CD4-positive, alpha-beta T cell treated with Interleukin-10 for 1 hour (primary cell): ENCODE measurements around the gene DLG2.
"Not testable (repeated sequence)": the region's sequence is repeated elsewhere in the genome, so short reads cannot be mapped to it uniquely, and the experiment has no call there.

Experiments
- DNase-seq: peaks from one replicate; pipeline ENCODE4 v3.0.0-alpha.2; 2020

Gene DLG2

DNA sequence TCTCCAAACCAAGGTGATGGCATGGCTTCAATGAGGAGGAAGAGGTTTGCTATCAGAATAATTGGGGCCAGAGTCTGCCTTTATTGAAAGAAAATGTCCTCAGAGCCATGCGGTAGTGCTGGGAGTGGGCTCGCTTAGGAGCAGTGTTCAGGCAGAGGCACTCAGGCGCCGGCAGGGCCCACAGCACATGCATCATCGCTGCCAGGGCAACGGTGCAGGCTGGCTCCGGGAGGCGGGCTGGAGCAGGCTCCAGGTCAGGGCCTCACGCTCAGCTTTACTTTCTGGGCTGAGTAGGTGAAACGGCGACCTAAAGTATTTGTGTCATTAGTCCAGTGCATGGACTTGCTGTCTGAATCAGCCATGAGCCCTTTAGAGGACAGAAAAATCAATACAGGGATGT lies 2171.1 kb downstream of the DLG2 start:
- no peak for DNase-seq

DNA sequence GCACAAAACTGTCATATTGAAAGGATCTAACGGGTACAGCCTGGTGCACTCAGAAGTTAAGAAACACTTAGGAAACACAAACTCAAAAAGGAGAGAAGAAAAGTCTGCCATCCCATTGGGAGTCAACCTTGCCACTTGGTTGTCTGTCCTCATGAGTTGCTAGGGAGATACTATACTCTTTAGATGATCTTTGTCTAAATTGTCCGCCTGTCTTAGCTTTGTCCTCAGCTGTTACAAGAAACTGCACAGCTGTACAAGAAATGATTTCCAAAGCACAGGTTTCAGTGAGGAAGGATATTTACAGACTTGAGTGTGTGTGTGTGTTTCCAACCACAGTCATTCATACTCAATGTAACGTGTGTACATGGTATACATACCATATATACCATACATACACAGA lies 2171.8 kb downstream of the DLG2 start:
- no peak for DNase-seq

DNA sequence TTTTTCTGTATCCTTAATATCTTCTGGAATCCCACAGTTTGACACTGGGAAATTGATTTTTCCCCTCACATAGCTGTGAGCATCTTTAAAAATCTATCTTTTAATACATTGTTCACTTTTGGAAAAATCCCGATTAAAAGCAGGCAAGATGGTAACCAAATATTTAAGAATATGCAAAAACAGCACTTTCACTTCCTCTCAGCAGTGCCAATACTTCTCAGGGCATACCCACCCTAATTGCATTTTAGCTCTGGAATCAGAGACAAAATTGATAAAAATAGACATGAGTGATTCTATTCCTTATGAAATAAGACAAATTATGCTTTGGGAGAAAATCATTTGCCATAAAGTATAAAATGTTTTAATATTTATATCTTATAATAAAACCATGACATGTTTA lies 2172.5 kb downstream of the DLG2 start:
- DNase-seq, result no peak

DNA sequence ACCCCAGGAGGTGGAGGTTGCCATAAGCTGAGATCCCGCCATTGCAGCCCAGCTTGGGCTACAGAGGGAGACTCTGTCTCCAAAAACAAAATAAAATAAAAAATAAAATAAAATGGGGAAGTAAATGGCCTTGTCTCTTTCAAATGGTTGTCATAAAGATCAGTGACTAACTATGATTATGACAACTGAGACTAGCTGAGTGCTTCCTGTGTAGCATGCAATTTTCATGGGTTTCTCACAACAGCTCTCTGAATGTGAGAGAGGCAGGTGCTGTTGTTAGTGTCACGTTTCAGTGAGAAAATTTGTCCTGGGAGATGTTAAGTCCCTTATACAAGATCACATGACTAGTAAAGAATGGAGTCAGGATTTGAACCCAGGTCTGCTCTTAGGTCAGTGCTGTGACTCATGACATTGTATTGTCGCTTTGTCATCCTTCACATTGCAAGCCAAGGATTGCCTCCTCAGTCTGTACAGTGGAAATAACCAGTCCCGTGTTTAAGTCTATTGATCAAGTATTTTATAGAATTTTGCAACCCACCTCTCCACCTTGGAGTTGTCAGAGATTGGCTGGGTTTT lies 2177.7 kb downstream of the DLG2 start:
- DNase-seq, result no peak

DNA sequence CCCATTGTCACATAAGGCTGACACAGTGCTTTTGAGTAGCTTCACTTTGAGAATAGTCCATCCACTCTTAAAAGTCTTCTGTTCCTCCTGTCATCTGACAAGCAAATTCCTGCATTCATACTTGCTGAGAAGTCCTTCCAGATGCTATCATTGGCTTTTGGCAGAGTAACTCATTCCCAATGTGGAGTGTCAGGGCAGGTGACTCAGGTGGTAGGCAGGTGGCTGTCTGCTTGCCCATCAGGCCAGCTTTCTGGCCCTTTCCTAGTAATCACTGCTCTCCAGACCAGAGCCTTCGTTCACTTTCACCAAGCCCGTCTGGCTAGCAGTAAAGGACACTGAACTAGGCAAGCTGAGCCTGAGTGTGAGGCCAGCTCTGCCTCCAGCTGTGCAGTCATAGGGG lies 2178.5 kb downstream of the DLG2 start:
- no peak for DNase-seq

DNA sequence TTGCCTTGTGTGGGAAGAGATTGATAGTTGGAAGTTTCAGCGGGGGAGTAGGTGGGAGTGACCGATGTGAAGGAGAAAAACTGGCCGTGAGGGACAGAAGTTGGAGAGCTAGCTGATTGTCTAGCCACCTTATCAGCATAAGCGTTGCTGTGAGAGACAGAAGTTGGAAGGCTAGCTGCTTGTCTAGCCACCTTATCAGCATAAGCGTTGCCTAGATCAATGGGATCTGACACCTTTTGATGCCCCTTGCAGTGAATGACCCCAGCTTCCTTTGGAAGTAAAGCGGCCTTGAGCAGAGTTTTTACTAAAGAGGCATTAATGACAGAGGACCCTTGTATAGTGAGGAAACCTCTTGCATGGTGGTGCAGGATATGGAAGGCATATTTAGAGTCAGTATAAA lies 2183.3 kb downstream of the DLG2 start:
- not testable (repeated sequence) for DNase-seq

DNA sequence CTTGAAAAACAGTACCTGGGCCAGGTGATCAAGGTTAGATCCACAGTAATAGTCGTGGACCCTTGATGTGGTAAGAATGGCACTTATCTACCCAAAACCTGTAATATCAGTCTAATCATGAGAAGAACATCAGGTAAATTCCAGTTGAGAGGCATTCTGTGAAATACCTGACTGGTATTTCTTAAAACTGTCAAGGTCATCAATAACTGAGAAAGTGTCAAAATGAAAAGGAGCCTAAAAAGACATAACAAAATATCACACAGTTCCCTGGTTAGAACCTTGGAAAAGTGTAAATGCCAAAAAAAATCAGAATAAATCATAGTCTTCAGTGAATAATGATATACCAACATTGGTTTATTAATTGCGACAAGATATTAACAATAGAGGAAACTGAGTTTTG lies 2185.5 kb downstream of the DLG2 start:
- no peak for DNase-seq

DNA sequence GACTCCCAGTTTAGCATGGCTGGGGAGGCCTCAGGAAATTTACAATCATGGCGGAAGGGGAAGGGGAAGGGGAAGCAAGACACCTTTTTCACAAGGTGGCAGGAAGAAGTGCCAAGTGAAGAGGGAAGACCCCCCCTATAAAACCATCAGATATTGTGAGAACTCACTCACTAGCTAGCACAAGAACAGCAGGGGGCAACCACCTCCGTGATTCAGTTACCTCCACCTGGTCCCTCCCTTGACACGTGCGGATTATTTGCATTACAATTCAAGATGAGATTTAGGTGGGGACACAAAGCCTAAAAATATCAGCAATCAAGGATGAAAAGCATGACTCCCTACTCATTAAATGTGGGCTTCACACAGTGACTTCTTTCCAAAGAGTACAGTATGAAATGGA lies 2186.0 kb downstream of the DLG2 start:
- DNase-seq, result no peak

DNA sequence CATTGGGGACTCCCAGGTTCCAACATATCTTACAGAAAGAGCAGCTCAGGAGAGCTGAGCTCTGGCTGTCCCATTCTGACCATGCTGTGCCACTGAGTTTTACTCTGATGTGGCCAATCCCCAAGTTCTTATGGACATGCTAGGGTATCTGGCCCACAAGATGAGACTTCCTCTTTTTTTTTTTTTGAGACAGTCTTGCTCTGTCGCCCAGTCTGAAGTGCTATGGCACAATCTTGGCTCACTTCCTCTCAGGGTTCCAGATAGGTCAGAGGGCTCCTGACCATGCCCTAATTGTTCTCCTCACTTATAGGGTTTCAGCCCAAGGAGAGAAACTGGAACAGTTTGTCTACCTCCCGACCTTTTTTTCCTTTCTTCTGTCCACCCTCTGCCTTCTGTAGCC lies 2188.7 kb downstream of the DLG2 start:
- no peak for DNase-seq

DNA sequence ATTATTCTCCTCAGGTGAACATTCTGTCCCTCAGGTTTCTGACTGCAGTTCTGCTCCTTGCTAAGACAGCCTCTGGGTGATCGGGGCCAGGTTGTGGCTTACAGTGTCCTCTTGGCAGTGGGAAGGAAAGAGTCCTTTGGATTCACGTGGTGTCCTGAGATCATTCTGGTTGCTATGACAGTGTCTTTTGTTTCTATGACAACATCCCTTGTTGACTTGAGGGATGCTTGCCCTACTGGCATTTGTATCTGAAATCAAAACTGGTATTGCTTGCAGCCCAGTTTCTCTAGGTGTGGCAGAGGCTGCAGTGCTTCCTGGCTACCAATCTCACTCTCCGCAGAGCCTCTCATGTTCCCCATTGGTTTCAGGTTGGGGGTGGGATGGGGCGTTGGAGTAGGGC lies 2189.2 kb downstream of the DLG2 start:
- no peak for DNase-seq

DNA sequence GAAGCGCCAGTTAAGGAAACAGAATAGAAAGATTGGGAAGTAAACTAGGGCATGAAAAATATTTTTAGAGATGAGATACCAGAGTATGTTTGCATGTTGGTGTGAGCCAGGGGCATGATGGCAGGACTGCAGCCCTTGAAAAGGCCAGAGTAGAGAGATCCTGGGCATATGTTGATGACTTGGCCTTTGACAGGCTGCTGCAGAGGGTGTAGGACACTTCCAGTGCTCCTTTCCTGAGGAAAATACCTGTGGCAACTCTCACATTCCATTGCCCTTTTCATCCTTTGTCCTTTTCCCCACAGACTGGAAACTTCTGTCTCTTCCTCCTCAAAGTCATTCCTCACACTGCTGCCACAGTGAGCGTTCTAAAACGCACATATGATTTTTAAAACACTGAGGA lies 2190.3 kb downstream of the DLG2 start:
- no peak for DNase-seq

DNA sequence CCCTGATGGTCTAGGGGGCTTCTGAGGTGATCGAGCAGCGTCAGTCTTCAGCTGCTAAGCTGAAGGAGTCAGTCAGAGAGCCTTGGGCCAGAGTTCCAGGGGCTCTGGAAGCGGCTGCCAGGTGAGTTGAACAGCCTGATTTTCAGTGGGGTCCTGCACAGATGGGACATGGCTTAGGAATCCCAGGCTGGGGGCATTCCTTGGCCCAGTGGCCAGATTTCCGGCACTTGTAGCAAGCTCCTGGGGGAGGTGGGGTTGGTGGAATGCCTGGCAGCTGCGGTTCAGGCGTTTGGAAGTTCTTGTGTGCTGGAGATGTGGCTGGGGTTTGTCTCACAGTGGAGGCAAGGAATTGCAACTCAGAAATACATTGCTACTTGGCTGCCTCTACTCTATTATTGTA lies 2192.3 kb downstream of the DLG2 start:
- DNase-seq, result not testable (repeated sequence)

DNA sequence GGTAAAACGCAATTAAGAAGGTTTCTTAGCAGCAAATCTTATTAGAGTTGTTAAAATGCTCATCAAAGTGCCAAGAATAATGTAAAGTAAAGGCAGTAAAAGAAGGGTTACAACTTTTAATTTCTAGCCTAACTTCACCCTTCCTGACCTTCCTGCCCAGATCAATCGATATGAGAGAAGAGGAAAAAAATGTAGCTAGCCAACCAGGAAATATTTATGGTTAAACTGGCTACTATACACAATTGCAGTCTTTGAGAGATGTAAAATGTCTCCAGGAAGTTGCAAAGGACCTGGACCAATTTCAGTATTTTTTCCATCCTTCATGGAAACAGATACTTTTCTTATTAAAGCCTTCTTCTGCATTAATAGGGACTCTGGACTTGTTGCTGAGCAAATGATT lies 2199.2 kb downstream of the DLG2 start:
- no peak for DNase-seq

DNA sequence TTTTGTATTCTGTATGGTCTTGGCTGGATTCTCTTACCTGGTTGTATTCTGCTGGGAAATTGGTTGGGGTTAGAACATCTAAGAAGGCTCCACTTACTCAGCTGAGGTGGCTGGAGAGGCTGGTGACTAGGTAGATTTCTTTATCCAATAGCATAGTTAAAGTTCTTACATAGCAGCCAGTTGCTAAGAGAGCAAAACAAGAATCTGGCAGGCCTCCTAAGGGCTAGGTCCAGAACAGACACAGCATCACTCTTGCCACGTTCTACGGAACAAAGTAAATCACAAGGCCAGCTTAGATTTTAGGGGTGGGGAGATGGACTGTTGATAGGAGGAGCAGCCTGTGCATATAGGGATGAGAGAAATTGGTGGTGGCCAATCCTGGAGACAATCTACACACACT lies 2199.6 kb downstream of the DLG2 start:
- no peak for DNase-seq

DNA sequence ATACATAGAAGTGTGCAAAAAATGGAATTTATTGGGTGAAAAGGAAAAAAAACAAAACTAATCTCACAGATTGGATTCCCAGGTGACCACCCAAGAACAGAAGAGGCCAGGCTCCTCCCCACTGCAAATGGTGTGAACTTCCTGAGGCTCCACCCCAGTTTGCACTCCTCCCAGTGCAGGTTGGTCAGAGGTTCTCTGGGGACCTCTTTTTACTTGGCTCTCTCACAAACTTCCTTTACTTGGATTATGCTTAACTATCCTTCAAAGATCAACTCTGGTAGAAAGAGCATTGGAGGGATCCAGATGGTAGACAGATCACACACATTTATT lies 2202.0 kb downstream of the DLG2 start:
- DNase-seq, result no peak

DNA sequence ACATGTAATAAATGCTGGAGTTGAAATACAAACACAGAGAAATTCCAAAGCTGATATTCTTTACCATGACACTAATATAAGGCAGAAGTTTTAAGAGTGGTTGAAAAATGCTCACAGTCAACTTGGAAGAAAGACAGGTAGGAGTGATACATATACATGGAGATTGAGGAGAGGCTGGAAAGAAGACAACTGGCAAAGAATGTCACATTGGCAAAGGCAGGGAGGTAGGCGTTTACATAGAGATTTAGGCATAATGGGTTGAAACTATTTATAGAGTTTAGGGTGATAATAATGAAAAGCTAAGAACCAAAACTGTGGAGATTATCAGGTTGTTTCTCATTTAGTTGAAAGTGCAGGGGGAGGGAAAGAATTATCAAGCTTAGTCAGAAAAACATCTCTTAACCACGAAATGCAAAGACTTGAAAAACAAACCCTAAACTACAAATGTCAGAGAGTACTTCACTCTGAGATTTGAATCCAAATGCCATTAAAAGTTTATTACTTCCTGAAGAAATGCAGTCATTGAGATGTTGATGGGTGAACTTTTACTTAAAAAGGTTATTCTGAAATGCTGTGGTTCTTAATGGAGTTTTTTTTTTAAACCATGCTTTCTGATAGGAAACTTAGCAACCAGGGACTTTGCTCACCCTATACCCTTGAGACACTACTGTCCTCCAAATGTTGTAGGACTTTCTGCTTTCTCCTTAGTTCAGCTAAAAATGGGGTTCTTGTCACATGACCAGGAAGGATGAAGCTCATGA lies 2202.6 kb downstream of the DLG2 start:
- no peak for DNase-seq

DNA sequence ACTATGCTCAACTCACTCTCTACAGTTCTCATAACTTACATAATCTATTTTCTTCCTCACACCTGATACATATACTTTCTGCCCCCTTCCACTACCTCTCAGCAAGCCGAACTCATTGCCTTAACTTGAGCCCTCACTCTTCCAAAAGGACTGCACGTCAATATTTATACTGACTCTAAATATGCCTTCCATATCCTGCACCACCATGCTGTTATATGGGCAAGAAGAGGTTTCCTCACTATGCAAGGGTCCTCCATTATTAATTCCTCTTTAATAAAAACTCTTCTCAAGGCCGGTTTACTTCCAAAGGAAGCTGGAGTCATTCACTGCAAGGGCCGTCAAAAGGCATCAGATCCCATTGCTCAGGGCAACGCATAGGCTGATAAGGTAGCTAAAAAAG lies 2204.5 kb downstream of the DLG2 start:
- not testable (repeated sequence) for DNase-seq

DNA sequence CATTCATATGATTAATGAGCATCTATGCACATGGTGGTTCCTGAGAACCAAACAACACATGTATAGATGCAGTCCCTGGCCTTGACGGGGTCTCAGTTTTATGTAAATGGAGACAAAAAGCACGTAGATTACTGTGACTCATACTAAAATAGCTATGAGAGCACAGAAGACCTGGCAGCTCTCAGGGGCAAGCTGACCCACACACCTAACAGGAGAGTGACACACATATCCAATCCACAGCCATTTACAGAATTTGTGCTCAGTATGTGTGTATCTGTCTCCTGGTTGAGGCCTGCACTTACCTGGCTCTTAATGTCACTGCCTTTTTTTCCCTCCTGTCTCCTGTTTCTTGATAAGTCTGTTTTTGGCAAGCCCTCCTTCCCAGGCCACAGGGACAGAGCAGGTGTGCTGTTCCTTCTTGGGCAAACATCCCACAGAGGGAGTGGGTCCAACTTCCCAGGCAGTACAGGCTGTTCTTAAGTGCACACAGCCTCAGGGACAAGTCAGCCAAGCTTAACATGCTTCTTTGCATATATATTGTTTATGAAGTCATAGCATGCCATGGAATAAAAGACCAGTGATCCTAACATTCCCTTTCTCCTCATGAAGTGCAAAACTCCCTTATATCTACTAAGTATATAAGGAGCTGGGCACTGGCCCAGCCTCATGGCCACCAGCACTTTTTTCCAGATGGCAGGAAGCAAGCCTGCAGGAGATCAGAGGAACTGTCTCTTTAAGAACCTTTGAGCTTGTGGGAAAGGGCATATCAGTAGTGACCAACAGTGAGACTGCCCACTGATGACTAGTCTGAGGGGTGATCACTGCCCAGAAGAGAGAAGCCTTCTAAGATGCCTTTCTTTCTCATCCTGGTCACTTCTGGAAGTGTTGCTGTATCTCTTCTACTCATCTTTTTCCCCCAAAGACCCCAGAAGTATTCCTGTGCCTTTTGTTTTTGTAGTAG lies 2216.3 kb downstream of the DLG2 start:
- DNase-seq, result no peak

DNA sequence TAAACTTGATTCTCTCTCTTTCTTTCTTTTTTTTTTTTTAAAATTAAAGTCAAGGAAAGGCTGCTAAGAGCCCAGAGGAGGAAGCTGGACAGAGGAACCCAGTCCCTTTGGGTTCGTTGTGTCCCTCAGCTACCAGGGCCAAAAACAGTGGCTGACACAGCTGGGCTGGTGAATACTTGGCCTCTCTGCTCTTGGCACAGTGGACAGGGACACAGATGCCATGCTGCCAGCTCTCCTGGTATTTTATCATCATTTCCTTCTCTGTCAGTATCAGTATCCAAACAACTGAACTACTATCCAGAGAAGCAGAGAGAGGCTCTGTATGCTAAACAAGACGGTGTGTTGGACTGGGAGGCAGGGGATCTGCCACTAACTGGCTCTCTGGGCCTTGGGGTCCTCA lies 2217.3 kb downstream of the DLG2 start:
- no peak for DNase-seq

DNA sequence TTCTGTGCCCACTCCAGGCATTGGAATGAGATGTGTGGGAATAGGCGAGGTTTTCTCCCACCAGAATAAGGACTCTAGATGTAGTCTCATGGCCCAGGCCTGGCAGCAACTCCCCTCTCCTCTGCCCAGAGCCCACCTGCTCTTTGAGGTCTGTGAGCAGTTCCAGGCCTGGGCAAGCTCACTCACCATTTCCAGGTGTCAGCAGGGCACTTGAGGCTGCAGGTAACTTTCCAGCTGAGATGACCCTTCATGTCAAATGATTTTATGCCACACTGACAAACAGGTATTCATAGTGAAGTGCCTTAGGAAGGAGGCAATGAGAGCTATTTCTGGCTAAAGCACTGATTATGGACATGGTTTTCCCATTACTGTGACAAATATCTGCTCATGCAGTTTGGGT lies 2217.7 kb downstream of the DLG2 start:
- no peak for DNase-seq

DNA sequence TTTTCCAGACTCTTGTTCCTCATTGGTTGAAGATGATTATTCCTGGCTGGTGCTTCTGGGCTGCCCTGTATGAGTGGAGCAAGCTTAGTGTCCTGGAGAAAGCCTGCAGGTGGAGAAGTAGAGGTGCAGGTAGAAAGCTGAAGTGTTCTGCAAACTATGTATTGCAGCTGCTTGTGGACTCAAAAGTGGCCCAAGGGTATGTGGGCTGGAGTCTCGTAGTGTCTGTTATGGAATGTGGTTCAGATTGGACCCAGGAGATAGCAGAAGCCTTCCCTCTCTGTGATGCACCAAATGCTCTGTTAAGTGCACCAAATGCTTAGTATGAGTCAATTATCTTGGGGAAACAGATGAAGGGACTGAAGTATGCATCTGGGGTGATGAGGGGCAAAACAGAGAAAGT lies 2218.2 kb downstream of the DLG2 start:
- DNase-seq, result no peak
